Measurements from ENCODE around the gene CCDC154.

The CCDC154 gene

DNA sequence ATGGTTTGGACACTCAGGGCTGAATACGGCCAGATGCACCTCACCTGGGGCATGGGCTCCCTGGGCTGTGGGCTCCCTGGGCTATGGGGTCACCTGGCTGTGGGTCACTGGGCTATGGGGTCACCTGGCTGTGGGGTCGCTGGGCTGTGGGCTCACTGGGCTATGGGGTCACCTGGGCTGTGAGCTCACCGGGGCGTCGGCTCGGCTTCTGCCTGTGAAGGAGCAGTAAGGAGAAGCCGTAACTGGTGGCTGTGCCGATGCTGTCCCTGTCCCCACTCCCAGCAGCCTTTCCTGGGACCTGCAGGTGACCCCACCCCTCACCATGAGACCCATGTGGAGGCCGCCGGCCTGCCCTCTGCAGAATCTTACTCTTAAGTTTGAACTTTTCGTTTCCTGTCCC lies 15.3 kb downstream of the CCDC154 start:
- Histone ChIP-seq H3K4me1 (ENCODE audit: insufficient read depth, low read length, poor library complexity, severe bottlenecking) (no peaks in the 10 kb centered on the region), H3K4me2 (ENCODE audit: low read depth, low read length, poor library complexity, severe bottlenecking) (no peak overlapping the region), H4K20me1 (ENCODE audit: insufficient read depth, low read length, poor library complexity, severe bottlenecking) (no peaks in the 10 kb centered on the region), H3K9me3 (ENCODE audit: insufficient read depth, low read depth, low read length) (no peaks in the 10 kb centered on the region), H3K9me2 (replicated peaks; ENCODE audit: low read depth, low read length) (no peaks in the 10 kb centered on the region), H3K27me3 (ENCODE audit: insufficient read depth, low read length, poor library complexity, severe bottlenecking) (no peaks in the 10 kb centered on the region), H2AFZ (ENCODE audit: low read length) (no peak overlapping the region), H3K9ac (ENCODE audit: low read depth, low read length, poor library complexity, severe bottlenecking) (no peak overlapping the region), H3K79me2 (ENCODE audit: insufficient read depth, low read length) (no peaks in the 10 kb centered on the region), H3F3A (ENCODE audit: low read depth) (no peaks in the 10 kb centered on the region), H3K36me3 (ENCODE audit: insufficient read depth, low read length) (no peaks in the 10 kb centered on the region), H3K4me3 (ENCODE audit: low read length, poor library complexity, severe bottlenecking) (no peak overlapping the region)
- no peak for TF ChIP-seq EZH2phosphoT487 (IDR thresholded peaks at IDR 0.05; ENCODE audit: borderline replicate concordance)
- TF ChIP-seq, protein P1, sequence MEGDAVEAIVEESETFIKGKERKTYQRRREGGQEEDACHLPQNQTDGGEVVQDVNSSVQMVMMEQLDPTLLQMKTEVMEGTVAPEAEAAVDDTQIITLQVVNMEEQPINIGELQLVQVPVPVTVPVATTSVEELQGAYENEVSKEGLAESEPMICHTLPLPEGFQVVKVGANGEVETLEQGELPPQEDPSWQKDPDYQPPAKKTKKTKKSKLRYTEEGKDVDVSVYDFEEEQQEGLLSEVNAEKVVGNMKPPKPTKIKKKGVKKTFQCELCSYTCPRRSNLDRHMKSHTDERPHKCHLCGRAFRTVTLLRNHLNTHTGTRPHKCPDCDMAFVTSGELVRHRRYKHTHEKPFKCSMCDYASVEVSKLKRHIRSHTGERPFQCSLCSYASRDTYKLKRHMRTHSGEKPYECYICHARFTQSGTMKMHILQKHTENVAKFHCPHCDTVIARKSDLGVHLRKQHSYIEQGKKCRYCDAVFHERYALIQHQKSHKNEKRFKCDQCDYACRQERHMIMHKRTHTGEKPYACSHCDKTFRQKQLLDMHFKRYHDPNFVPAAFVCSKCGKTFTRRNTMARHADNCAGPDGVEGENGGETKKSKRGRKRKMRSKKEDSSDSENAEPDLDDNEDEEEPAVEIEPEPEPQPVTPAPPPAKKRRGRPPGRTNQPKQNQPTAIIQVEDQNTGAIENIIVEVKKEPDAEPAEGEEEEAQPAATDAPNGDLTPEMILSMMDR (conservative IDR thresholded peaks at IDR 0.05; ENCODE audit: low read length), result no peak

DNA sequence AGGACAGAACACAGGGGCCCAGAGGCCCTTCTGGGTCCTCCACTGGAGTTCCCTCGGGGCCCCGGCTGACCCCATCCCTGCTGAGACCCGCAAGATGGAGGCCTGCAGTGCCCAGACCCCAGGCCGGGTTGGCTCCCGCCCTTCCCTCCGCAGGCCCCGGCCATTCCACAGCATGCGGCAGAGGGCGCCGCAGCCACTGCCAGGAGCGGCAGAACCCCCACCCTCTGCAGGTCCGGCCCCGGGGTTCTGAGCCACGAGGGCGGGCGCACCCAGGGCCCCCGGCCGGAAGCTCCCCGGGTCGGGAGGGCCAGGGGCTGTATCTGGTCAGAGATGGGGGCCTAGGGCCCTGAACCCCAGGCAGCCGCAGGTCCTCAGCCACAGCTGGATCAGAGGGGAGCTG lies 15.8 kb downstream of the CCDC154 start:
- H3K4me1 ChIP-seq (ENCODE audit: insufficient read depth, low read length, poor library complexity, severe bottlenecking), result no peaks in the 10 kb centered on the region
- H3K9me2 ChIP-seq (replicated peaks; ENCODE audit: low read depth, low read length), result no peaks in the 10 kb centered on the region
- H3F3A ChIP-seq (ENCODE audit: low read depth), result no peaks in the 10 kb centered on the region
- H2AFZ ChIP-seq (ENCODE audit: low read length), result no peak overlapping the region
- H3K9ac ChIP-seq (ENCODE audit: low read depth, low read length, poor library complexity, severe bottlenecking), result no peak overlapping the region
- H3K79me2 ChIP-seq (ENCODE audit: insufficient read depth, low read length), result no peaks in the 10 kb centered on the region
- H3K27me3 ChIP-seq (ENCODE audit: insufficient read depth, low read length, poor library complexity, severe bottlenecking), result no peaks in the 10 kb centered on the region
- no peaks in the 10 kb centered on the region for H3K36me3 ChIP-seq (ENCODE audit: insufficient read depth, low read length)
- TF ChIP-seq EZH2phosphoT487 (IDR thresholded peaks at IDR 0.05; ENCODE audit: borderline replicate concordance), result no peak
- TF ChIP-seq, protein P1 (conservative IDR thresholded peaks at IDR 0.05; ENCODE audit: low read length), result no peak
- H4K20me1 ChIP-seq (ENCODE audit: insufficient read depth, low read length, poor library complexity, severe bottlenecking), result no peaks in the 10 kb centered on the region
- no peak overlapping the region for H3K4me2 ChIP-seq (ENCODE audit: low read depth, low read length, poor library complexity, severe bottlenecking)
- no peaks in the 10 kb centered on the region for H3K9me3 ChIP-seq (ENCODE audit: insufficient read depth, low read depth, low read length)
- H3K4me3 ChIP-seq (ENCODE audit: low read length, poor library complexity, severe bottlenecking), result no peak overlapping the region

DNA sequence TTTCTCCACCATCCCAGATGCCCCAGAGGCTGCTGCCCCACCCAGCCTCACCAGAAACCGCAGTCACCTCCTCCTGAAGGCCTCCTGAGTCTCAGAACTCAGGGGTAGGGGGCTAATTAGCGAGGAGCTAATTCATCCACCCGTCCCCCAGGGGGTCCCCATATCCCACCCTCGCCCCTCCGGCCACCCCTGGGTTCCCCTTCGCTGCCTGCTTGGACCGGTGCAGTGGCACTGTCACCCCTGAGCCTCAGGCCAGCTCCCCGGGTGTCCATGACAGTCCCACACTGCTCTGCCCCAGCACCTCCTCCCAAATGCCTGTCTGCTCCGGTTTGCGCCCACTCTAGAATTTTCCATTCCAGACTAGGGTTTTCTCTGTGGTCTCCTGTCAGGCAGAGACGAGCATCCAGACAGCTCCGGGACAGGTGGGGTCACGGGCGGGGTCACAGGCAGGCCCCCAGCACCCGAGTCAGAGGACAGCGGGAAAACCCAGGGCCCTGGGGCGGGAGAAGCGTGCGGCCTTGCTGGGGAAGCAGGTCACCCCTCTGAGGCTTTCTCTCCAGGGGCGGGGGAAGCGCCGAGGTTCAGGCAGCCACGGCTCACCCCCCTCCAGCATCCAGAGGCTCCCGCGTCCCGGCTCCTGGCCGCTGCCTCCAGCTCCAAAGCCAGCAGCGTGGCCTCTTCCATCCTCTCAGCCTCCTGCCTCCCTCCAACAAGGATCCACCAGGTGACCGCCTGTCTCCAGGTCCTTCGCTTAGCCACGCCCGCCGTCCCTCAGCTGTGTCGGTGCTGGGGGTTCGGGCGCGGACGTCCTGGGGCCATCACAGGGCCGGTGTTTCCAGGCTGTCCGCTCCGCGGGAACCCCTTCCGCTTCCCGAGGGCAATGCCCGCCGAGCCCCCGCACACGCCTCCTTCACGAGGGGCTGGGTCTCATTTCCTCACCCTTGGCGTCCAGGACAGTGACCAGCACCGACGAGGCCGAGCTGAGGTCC lies 16.6 kb downstream of the CCDC154 start:
- TF ChIP-seq, protein P1 (conservative IDR thresholded peaks at IDR 0.05; ENCODE audit: low read length), result no peak
- TF ChIP-seq EZH2phosphoT487 (IDR thresholded peaks at IDR 0.05; ENCODE audit: borderline replicate concordance), result no peak

More for the DNA sequence above, 16.6 kb downstream of the CCDC154 start:
- no peaks in the 10 kb centered on the region for H3F3A ChIP-seq (ENCODE audit: low read depth)
- no peaks in the 10 kb centered on the region for H3K9me3 ChIP-seq (ENCODE audit: insufficient read depth, low read depth, low read length)
- H3K4me3 ChIP-seq (ENCODE audit: low read length, poor library complexity, severe bottlenecking), result no peak overlapping the region
- H3K79me2 ChIP-seq (ENCODE audit: insufficient read depth, low read length), result no peaks in the 10 kb centered on the region
- no peaks in the 10 kb centered on the region for H3K9me2 ChIP-seq (replicated peaks; ENCODE audit: low read depth, low read length)
- no peak overlapping the region for H2AFZ ChIP-seq (ENCODE audit: low read length)
- H3K4me2 ChIP-seq (ENCODE audit: low read depth, low read length, poor library complexity, severe bottlenecking), result no peak overlapping the region
- H3K36me3 ChIP-seq (ENCODE audit: insufficient read depth, low read length), result no peaks in the 10 kb centered on the region
- H3K4me1 ChIP-seq (ENCODE audit: insufficient read depth, low read length, poor library complexity, severe bottlenecking), result no peaks in the 10 kb centered on the region
- H3K9ac ChIP-seq (ENCODE audit: low read depth, low read length, poor library complexity, severe bottlenecking), result no peak overlapping the region
- no peaks in the 10 kb centered on the region for H4K20me1 ChIP-seq (ENCODE audit: insufficient read depth, low read length, poor library complexity, severe bottlenecking)
- no peaks in the 10 kb centered on the region for H3K27me3 ChIP-seq (ENCODE audit: insufficient read depth, low read length, poor library complexity, severe bottlenecking)

Data from Loucy (cell line).